Body of pancreas (tissue), 4 donors: ENCODE data around the gene HEBP1. TPM values are rescaled to one million over a fixed set of nuclear protein-coding genes. Genes with fewer than 3 reads are reported as not detected.

ENCODE experiments used
- ATAC-seq: fragments of 150-250 bp; one replicate; pipeline ENCODE4 v1.9.1; 2016
- DNase-seq, 4 donors: peaks; one replicate each; pipeline ENCODE4 v3.0.0-alpha.2; 2019
- H3K27ac ChIP-seq, 4 donors: fragments of 200-600 bp; sonication (generic); 1 replicate in 3 of 4; 2 replicates in 1 of 4; pipeline versions ENCODE4 v1.5.1 to v1.6.1; 2016 to 2019; ENCODE audit warnings: mild to moderate bottlenecking in 1 of 4, mixed read lengths in 1 of 4, moderate library complexity in 1 of 4
- H3K27me3 ChIP-seq, 2 donors: fragments of 200-600 bp; sonication (generic); one replicate each; pipeline ENCODE4 v1.6.0; 2016; ENCODE audit warnings: mild to moderate bottlenecking in 1 of 2
- H3K36me3 ChIP-seq, 2 donors: fragments of 200-600 bp; sonication (generic); replicated peaks in 1 of 2; 2 replicates each; pipeline ENCODE4 v1.5.1; 2016; ENCODE audit warnings: low read depth in 2 of 2; ENCODE audit not compliant: insufficient read depth in 1 of 2
- H3K4me1 ChIP-seq: fragments of 200-600 bp; sonication (generic); one replicate; pipeline ENCODE4 v1.6.0; 2016
- H3K4me3 ChIP-seq, 2 donors: fragments of 200-600 bp; sonication (generic); 1 replicate in 1 of 2; 2 replicates in 1 of 2; pipeline ENCODE4 v1.5.1; 2016 to 2019
- H3K9me3 ChIP-seq, 3 donors: fragments of 200-600 bp; sonication (generic); 1 replicate in 2 of 3; 2 replicates in 1 of 3; pipeline ENCODE4 v1.5.1; 2016
- CTCF ChIP-seq, 7 experiments: fragments of 450-650 bp in 4 of 7; fragments of 200-600 bp in 3 of 7; sonication (generic) in 3 of 7; IDR thresholded peaks; one replicate each; pipeline ENCODE4 v1.5.1; 2016 to 2019; ENCODE audit warnings: antibody characterized with exemption in 7 of 7
- POLR2A ChIP-seq, 3 donors: fragments of 450-650 bp; IDR thresholded peaks; one replicate each; pipeline ENCODE4 v1.6.1; 2016; ENCODE audit warnings: antibody characterized with exemption in 3 of 3, mild to moderate bottlenecking in 2 of 3
- WGBS, 2 donors: methylation state at CpG; one replicate each; pipeline ENCODE4 v1.1.5; 2017; 5-methylcytosine and 5-hydroxymethylcytosine counted together
- intact Hi-C: fragments of 100-400 bp; cut with DNase I; formaldehyde crosslinking; loops from one replicate; pipeline ENCODE4 v1.15.1; 2023
- total RNA-seq, 2 donors: library from RNA; depleted of rRNA; stranded (reverse); fragments of >200 nt; gene quantifications; one replicate each; pipeline ENCODE4 v1.1.0, GENCODE V29; 2016

The HEBP1 gene
- total RNA-seq, 2 donors from 2014 or later: 19.4 to 28.8 TPM

GRCh38 chr12:13030541-13031291 is 30.7 kb upstream of the HEBP1 start:
- 73 to 78% methylated on average over 9 of the region's 9 CpGs for WGBS, 2 donors

GRCh38 chr12:13028825-13029570 is 28.9 kb upstream of the HEBP1 start:
- no peaks in the 10 kb centered on the region for H3K27me3 ChIP-seq
- 69 to 81% methylated on average over 3 to 4 of the region's 4 CpGs for WGBS, 2 donors

More at GRCh38 chr12:13030541-13031291, 30.7 kb upstream of the HEBP1 start:
- Histone ChIP-seq H3K27ac (no peak overlapping the region), H3K27me3 (no peaks in the 10 kb centered on the region), H3K36me3 (no peaks in the 10 kb centered on the region), H3K4me3 (no peak overlapping the region), H3K4me1 (no peaks in the 10 kb centered on the region), H3K9me3 (no peaks in the 10 kb centered on the region)
- ATAC-seq (no peak), DNase-seq (no peak)
- intact Hi-C loops: no loop called here
- TF ChIP-seq POLR2A (IDR thresholded peaks at IDR 0.05): no peak
- TF ChIP-seq CTCF (IDR thresholded peaks at IDR 0.05): no peak

GRCh38 chr12:13027508-13027907 is 27.4 kb upstream of the HEBP1 start:
- no peak overlapping the region for H3K27ac ChIP-seq
- no peaks in the 10 kb centered on the region for H3K9me3 ChIP-seq
- intact Hi-C loops: loop anchor here (10.0 kb wide), 1 partner anchor 177 kb away; no protein-coding TSS in a partner anchor
- H3K27me3 ChIP-seq: no peaks in the 10 kb centered on the region
- DNase-seq: no peak
- no peaks in the 10 kb centered on the region for H3K36me3 ChIP-seq
- H3K4me3 ChIP-seq: no peak overlapping the region
- H3K4me1 ChIP-seq: no peaks in the 10 kb centered on the region
- ATAC-seq: no peak
- no peak for TF ChIP-seq POLR2A (IDR thresholded peaks at IDR 0.05)
- TF ChIP-seq CTCF (IDR thresholded peaks at IDR 0.05): no peak

More at GRCh38 chr12:13028825-13029570, 28.9 kb upstream of the HEBP1 start:
- Histone ChIP-seq H3K36me3 (no peaks in the 10 kb centered on the region), H3K9me3 (no peaks in the 10 kb centered on the region), H3K4me1 (no peaks in the 10 kb centered on the region), H3K4me3 (no peak overlapping the region), H3K27ac (no peak overlapping the region)
- TF ChIP-seq POLR2A (IDR thresholded peaks at IDR 0.05) (no peak), CTCF (IDR thresholded peaks at IDR 0.05) (no peak)
- intact Hi-C loops: loop anchor here (10.0 kb wide), 1 partner anchor 176 kb away; no protein-coding TSS in a partner anchor
- DNase-seq: no peak
- no peak for ATAC-seq

GRCh38 chr12:13027032-13027431 is 27.0 kb upstream of the HEBP1 start:
- WGBS, 2 donors: 66 to 73% methylated on average over 2 of the region's 2 CpGs
- intact Hi-C loops: loop anchor here (10.0 kb wide), 1 partner anchor 178 kb away; no protein-coding TSS in a partner anchor
- DNase-seq: no peak
- TF ChIP-seq POLR2A (IDR thresholded peaks at IDR 0.05) (no peak), CTCF (IDR thresholded peaks at IDR 0.05) (no peak)
- Histone ChIP-seq H3K27ac (no peak overlapping the region), H3K27me3 (no peaks in the 10 kb centered on the region), H3K4me3 (no peak overlapping the region), H3K36me3 (no peaks in the 10 kb centered on the region), H3K9me3 (no peaks in the 10 kb centered on the region), H3K4me1 (no peaks in the 10 kb centered on the region)
- ATAC-seq: no peak
